ENCODE data around the gene FBLN1. TPM values are rescaled to one million over a fixed set of nuclear protein-coding genes. Genes with fewer than 3 reads are reported as not detected.

Gene FBLN1
- total RNA-seq, 2 experiments from 2014 or later, result not detected

GRCh38 chr22:45579806-45580725, 77.4 kb downstream of the FBLN1 start:
- CTCF ChIA-PET, result no interaction called here
- Mint-ChIP-seq H3K4me1 (peaks cover 12% of the 10 kb centered on the region), H3K27ac (peak overlapping the region; percentile 41), H3K4me3 (no peak overlapping the region), H3K36me3 (ENCODE audit: low read depth) (no peaks in the 10 kb centered on the region), H3K9me3 (peaks cover 3% of the 10 kb centered on the region), H3K27me3 (no peaks in the 10 kb centered on the region)
- POLR2A ChIA-PET, result no interaction called here
- DNase-seq, result no peak

GRCh38 chr22:45580726-45581381, 78.2 kb downstream of the FBLN1 start:
- H3K36me3 Mint-ChIP-seq (ENCODE audit: low read depth), result no peaks in the 10 kb centered on the region
- peaks cover 12% of the 10 kb centered on the region for H3K4me1 Mint-ChIP-seq
- DNase-seq, result no peak
- H3K27me3 Mint-ChIP-seq, result no peaks in the 10 kb centered on the region
- peak overlapping the region; percentile 41 for H3K27ac Mint-ChIP-seq
- H3K9me3 Mint-ChIP-seq, result peaks cover 3% of the 10 kb centered on the region
- ChIA-PET POLR2A (no interaction called here), CTCF (no interaction called here)
- no peak overlapping the region for H3K4me3 Mint-ChIP-seq

DNA sequence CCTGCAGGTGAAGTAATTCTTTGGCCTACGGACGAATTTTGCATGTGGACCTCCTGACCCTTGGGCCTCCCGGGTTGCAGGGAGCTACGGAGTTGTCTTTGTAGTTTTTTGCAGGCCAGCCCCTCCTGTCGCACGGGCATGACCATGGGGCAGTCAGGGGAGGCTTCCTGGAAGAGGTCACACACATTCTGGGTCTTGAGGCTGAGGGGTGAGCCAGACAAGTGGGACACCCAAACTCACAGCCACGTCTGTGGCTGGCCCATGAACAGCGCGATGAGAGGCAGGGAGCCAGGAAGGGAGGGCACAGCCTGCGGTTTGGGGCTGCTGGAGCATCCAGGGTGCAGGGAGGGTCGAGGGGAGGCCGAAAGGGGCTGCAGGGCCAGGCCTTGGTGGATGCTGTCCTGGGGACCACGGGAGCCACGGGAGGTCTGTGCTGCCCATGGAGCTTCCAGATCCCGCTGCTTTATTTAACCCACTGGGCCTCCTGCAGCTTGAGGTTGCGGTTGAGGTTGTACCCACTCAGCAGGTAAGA, 78.9 kb downstream of the FBLN1 start:
- H3K4me1 Mint-ChIP-seq, result peaks cover 12% of the 10 kb centered on the region
- no peak for DNase-seq
- peak overlapping the region; percentile 39 for H3K27ac Mint-ChIP-seq
- ChIA-PET CTCF (no interaction called here), POLR2A (no interaction called here)
- no peaks in the 10 kb centered on the region for H3K27me3 Mint-ChIP-seq
- peaks cover 3% of the 10 kb centered on the region for H3K9me3 Mint-ChIP-seq
- no peak overlapping the region for H3K4me3 Mint-ChIP-seq
- H3K36me3 Mint-ChIP-seq (ENCODE audit: low read depth), result no peaks in the 10 kb centered on the region

GRCh38 chr22:45582236-45582954, 79.7 kb downstream of the FBLN1 start:
- H3K27me3 Mint-ChIP-seq, result no peaks in the 10 kb centered on the region
- POLR2A ChIA-PET, result no interaction called here
- DNase-seq, result no peak
- H3K4me3 Mint-ChIP-seq, result no peak overlapping the region
- H3K36me3 Mint-ChIP-seq (ENCODE audit: low read depth), result no peaks in the 10 kb centered on the region
- peak overlapping the region; percentile 20 for H3K27ac Mint-ChIP-seq
- peaks cover 12% of the 10 kb centered on the region for H3K4me1 Mint-ChIP-seq
- H3K9me3 Mint-ChIP-seq, result peaks cover 3% of the 10 kb centered on the region
- CTCF ChIA-PET, result interaction anchor here (0.9 kb wide), 1 partner anchor 394 kb away, joined by 3 read pairs; the partner anchor contains the start of gene WNT7B

- CTCF ChIA-PET, result interaction anchor here (0.9 kb wide), 1 partner anchor 394 kb away, joined by 3 read pairs; the partner anchor contains the start of gene WNT7B
- peak overlapping the region; percentile 83 for H3K27ac Mint-ChIP-seq
- no peaks in the 10 kb centered on the region for H3K27me3 Mint-ChIP-seq
- DNase-seq, result no peak
- POLR2A ChIA-PET, result interaction anchor here (0.6 kb wide), 1 partner anchor 8 kb away, joined by 4 read pairs; no protein-coding TSS in a partner anchor
- H3K4me1 Mint-ChIP-seq, result peaks cover 12% of the 10 kb centered on the region
- peaks cover 3% of the 10 kb centered on the region for H3K9me3 Mint-ChIP-seq
- H3K4me3 Mint-ChIP-seq, result no peak overlapping the region
- no peaks in the 10 kb centered on the region for H3K36me3 Mint-ChIP-seq (ENCODE audit: low read depth)
Measured at GRCh38 chr22:45582955-45583320, 80.3 kb downstream of the FBLN1 start.

DNA sequence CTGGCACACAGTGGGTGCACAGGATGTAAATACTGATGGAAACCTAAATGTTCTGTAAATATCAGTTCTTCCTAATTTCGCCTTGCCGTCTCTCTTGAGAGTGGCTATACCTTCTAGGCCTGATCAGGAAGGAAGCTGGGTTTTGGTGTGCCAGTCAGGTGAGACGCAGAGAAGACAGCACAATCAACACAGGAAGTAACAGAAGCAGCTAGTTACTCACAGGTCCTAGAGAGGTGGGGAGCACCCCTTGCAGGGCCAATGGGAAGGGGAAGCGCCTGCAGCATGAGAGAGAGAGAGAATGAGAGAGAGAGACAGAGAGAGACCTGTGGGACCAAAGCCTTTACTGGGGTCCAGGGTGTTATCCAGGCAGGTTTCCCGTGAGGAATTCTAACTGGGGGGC, 80.8 kb downstream of the FBLN1 start:
- Mint-ChIP-seq H3K4me3 (no peak overlapping the region), H3K27ac (peak overlapping the region; percentile 83), H3K36me3 (ENCODE audit: low read depth) (no peaks in the 10 kb centered on the region), H3K4me1 (peaks cover 12% of the 10 kb centered on the region), H3K27me3 (no peaks in the 10 kb centered on the region), H3K9me3 (peaks cover 3% of the 10 kb centered on the region)
- ChIA-PET CTCF (interaction anchor here (0.9 kb wide), 1 partner anchor 393 kb away, joined by 3 read pairs; the partner anchor contains the start of gene WNT7B), POLR2A (interaction anchor here (0.6 kb wide), 1 partner anchor 8 kb away, joined by 4 read pairs; no protein-coding TSS in a partner anchor)
- DNase-seq, result peak; percentile 31

GRCh38 chr22:45584121-45584570, 81.5 kb downstream of the FBLN1 start:
- Mint-ChIP-seq H3K36me3 (ENCODE audit: low read depth) (no peaks in the 10 kb centered on the region), H3K9me3 (peaks cover 3% of the 10 kb centered on the region), H3K27ac (no peak overlapping the region), H3K4me3 (no peak overlapping the region), H3K4me1 (peaks cover 12% of the 10 kb centered on the region), H3K27me3 (no peaks in the 10 kb centered on the region)
- ChIA-PET POLR2A (no interaction called here), CTCF (no interaction called here)
- DNase-seq, result no peak

- CTCF ChIA-PET, result no interaction called here
- Mint-ChIP-seq H3K4me3 (no peak overlapping the region), H3K4me1 (peaks cover 12% of the 10 kb centered on the region), H3K36me3 (ENCODE audit: low read depth) (no peaks in the 10 kb centered on the region), H3K9me3 (peaks cover 3% of the 10 kb centered on the region), H3K27ac (no peak overlapping the region), H3K27me3 (no peaks in the 10 kb centered on the region)
- DNase-seq, result no peak
- POLR2A ChIA-PET, result no interaction called here
Measured at GRCh38 chr22:45584621-45585436, 82.1 kb downstream of the FBLN1 start.

DNA sequence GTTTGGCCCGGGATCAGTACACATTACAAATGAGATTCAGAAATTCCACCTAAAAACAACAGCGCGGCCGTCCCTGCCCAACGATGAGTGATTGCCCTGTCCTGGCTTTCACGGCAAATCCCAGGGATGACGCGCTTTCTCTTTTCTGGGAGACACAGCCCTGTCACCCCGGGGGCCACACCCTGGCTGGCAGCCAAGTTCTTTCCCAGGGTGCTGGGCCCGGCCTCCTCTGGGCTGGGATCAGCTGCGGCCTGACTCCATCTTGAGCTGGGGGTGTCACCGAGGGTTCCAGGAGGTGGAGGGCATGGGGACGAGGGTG, 82.7 kb downstream of the FBLN1 start:
- Mint-ChIP-seq H3K4me3 (no peak overlapping the region), H3K27me3 (no peaks in the 10 kb centered on the region), H3K27ac (no peak overlapping the region), H3K9me3 (peaks cover 3% of the 10 kb centered on the region), H3K4me1 (peaks cover 12% of the 10 kb centered on the region), H3K36me3 (ENCODE audit: low read depth) (no peaks in the 10 kb centered on the region)
- ChIA-PET POLR2A (no interaction called here), CTCF (no interaction called here)
- no peak for DNase-seq

DNA sequence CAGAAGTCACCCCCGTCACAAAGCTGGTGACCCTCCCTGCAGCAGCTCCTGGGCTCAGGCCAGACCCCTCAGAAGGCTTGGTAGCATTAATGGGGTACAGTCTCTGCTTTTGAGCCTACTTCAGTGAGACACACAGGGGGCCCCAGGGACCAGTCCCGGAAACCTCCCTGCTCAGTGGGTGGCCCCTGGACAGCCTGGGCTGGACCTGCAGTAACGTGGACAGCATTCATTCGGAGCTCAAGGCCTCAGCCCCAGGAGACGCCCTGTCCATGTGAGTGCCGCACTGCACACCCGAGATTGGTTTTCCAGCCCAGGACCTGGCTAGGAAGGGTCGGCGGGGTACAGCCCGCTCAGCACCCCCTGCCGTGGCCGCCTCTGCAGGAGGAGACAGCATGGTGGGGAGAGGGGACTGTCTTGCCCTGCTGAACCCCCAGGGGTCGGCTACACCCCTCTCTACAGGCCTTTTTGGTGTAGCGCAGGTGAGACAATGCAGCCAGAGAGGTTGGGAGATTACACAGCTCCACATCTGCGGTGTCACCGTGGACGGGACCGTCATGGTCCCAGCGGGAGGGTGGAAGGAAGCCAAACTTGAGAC, 83.4 kb downstream of the FBLN1 start:
- Mint-ChIP-seq H3K27ac (no peak overlapping the region), H3K27me3 (no peaks in the 10 kb centered on the region), H3K4me1 (peaks cover 12% of the 10 kb centered on the region), H3K4me3 (no peak overlapping the region), H3K9me3 (peaks cover 3% of the 10 kb centered on the region), H3K36me3 (ENCODE audit: low read depth) (no peaks in the 10 kb centered on the region)
- CTCF ChIA-PET, result no interaction called here
- DNase-seq, result no peak
- POLR2A ChIA-PET, result no interaction called here

DNA sequence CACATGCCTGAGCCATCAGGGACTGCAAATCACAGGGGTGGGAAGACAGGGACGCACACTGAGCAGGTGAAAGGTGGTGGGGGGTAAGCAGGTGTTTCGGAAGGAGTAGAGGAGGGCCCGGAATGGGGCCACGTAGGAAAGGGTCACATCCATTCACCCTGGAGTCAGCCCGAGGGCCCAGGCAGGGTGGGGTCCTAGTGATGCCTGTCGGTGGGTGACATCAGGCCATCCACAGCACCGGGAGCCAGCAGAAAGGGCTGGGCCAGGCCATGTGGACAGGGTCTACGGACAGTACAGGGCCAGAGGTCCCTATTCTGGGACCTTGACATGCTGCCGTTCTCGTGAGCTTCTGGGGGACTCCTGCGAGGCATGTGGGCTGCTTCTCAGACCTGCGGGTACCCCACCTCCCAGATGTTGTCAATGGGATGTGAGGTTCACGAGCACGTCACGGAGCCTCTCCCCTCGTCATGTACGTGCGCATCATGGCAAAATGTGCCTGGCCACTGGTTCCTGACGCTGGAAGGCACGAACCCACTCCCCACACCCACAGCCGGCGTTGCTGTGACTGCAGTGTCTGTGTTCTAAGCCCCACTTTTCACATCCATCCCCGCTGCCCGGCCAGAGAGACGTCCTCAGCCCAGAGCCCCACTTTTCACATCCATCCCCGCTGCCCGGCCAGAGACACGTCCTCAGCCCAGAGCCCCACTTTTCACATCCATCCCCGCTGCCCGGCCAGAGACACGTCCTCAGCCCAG, 84.1 kb downstream of the FBLN1 start:
- Mint-ChIP-seq H3K27ac (no peak overlapping the region), H3K36me3 (ENCODE audit: low read depth) (no peaks in the 10 kb centered on the region), H3K9me3 (peaks cover 3% of the 10 kb centered on the region), H3K4me1 (peaks cover 12% of the 10 kb centered on the region), H3K27me3 (no peaks in the 10 kb centered on the region), H3K4me3 (no peak overlapping the region)
- no peak for DNase-seq
- ChIA-PET CTCF (no interaction called here), POLR2A (no interaction called here)
